ENCODE data around the gene AAMP. TPM values are rescaled to one million over a fixed set of nuclear protein-coding genes. Genes with fewer than 3 reads are reported as not detected.

AAMP gene
- total and polyA plus RNA-seq, 2 donors from 2014 or later: 70.1 to 108 TPM

GRCh38 chr2:218230882-218231281 lies 39.1 kb downstream of the AAMP start:
- Histone ChIP-seq H3K36me3 (ENCODE audit: control insufficient read depth in 2 of 3, insufficient read depth in 3 of 3, low read length in 3 of 3) (peaks cover 7 to 43% (median 18%) of the 10 kb centered on the region in 3 donors), H3K4me1 (ENCODE audit: control insufficient read depth in 2 of 3, insufficient read depth in 2 of 3, low read depth in 1 of 3, low read length in 3 of 3) (peaks cover 0 to 18% (median 12%) of the 10 kb centered on the region in 3 donors), H3K4me3 (ENCODE audit: low read length in 3 of 3) (no peak overlapping the region), H3K27ac (ENCODE audit: low read depth in 2 of 2, low read length in 2 of 2) (no peak overlapping the region), H3K9ac (ENCODE audit: low read length in 3 of 3) (no peak overlapping the region), H3K27me3 (ENCODE audit: control insufficient read depth, insufficient read depth, low read length) (no peaks in the 10 kb centered on the region), H3K9me3 (ENCODE audit: control insufficient read depth in 2 of 3, insufficient read depth in 1 of 3, low read length in 3 of 3) (no peaks in the 10 kb centered on the region)
- TF ChIP-seq, protein P1, sequence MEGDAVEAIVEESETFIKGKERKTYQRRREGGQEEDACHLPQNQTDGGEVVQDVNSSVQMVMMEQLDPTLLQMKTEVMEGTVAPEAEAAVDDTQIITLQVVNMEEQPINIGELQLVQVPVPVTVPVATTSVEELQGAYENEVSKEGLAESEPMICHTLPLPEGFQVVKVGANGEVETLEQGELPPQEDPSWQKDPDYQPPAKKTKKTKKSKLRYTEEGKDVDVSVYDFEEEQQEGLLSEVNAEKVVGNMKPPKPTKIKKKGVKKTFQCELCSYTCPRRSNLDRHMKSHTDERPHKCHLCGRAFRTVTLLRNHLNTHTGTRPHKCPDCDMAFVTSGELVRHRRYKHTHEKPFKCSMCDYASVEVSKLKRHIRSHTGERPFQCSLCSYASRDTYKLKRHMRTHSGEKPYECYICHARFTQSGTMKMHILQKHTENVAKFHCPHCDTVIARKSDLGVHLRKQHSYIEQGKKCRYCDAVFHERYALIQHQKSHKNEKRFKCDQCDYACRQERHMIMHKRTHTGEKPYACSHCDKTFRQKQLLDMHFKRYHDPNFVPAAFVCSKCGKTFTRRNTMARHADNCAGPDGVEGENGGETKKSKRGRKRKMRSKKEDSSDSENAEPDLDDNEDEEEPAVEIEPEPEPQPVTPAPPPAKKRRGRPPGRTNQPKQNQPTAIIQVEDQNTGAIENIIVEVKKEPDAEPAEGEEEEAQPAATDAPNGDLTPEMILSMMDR (IDR thresholded peaks at IDR 0.05; ENCODE audit: borderline replicate concordance, extremely low read depth, insufficient read depth): peak; percentile 3
- intact Hi-C loops (cut with DNase I): no loop called here
- no peak for FAIRE-seq
- peak in 2 of 5 donors; percentile 16 to 47 for DNase-seq

GRCh38 chr2:218229851-218230250 lies 40.1 kb downstream of the AAMP start:
- H3K36me3 ChIP-seq (ENCODE audit: control insufficient read depth in 2 of 3, insufficient read depth in 3 of 3, low read length in 3 of 3): peaks cover 4 to 36% (median 19%) of the 10 kb centered on the region in 3 donors
- H3K9me3 ChIP-seq (ENCODE audit: control insufficient read depth in 2 of 3, insufficient read depth in 1 of 3, low read length in 3 of 3): no peaks in the 10 kb centered on the region
- FAIRE-seq (no peak), DNase-seq (no peak)
- peaks cover 0 to 18% (median 12%) of the 10 kb centered on the region in 3 donors for H3K4me1 ChIP-seq (ENCODE audit: control insufficient read depth in 2 of 3, insufficient read depth in 2 of 3, low read depth in 1 of 3, low read length in 3 of 3)
- no peak overlapping the region for H3K4me3 ChIP-seq (ENCODE audit: low read length in 3 of 3)
- no peak overlapping the region for H3K27ac ChIP-seq (ENCODE audit: low read depth in 2 of 2, low read length in 2 of 2)
- intact Hi-C loops (cut with DNase I): no loop called here
- H3K27me3 ChIP-seq (ENCODE audit: control insufficient read depth, insufficient read depth, low read length): no peaks in the 10 kb centered on the region
- no peak overlapping the region for H3K9ac ChIP-seq (ENCODE audit: low read length in 3 of 3)
- TF ChIP-seq, protein P1 (IDR thresholded peaks at IDR 0.05; ENCODE audit: borderline replicate concordance, extremely low read depth, insufficient read depth): no peak

DNA sequence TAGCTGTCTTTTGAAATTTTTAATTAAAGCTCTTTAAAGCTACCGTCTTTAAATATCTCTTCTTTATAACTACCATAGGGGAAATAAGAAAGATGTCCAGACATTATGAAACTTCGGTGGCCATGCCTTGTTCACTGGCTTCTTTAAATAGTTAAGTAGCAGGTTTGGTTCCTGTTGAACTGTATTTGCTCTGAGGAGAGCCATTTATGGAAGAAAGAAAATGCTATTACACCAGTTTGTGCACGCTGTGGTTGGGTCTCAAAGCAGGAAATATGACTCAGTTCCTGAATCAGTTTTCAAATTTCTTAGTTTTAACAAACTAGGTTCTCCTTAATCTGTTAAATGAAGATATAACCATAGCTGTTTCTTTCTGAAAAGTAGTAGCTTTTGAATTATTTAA lies 40.7 kb downstream of the AAMP start:
- Histone ChIP-seq H3K9me3 (ENCODE audit: control insufficient read depth in 2 of 3, insufficient read depth in 1 of 3, low read length in 3 of 3) (no peaks in the 10 kb centered on the region), H3K4me3 (ENCODE audit: low read length in 3 of 3) (no peak overlapping the region), H3K4me1 (ENCODE audit: control insufficient read depth in 2 of 3, insufficient read depth in 2 of 3, low read depth in 1 of 3, low read length in 3 of 3) (peaks cover 0 to 18% (median 12%) of the 10 kb centered on the region in 3 donors), H3K36me3 (ENCODE audit: control insufficient read depth in 2 of 3, insufficient read depth in 3 of 3, low read length in 3 of 3) (peaks cover 4 to 33% (median 20%) of the 10 kb centered on the region in 3 donors), H3K27me3 (ENCODE audit: control insufficient read depth, insufficient read depth, low read length) (no peaks in the 10 kb centered on the region), H3K9ac (ENCODE audit: low read length in 3 of 3) (no peak overlapping the region), H3K27ac (ENCODE audit: low read depth in 2 of 2, low read length in 2 of 2) (peak overlapping the region in 1 of 2 donors; percentile 62)
- FAIRE-seq (no peak), DNase-seq (no peak)
- intact Hi-C loops (cut with DNase I): no loop called here
- TF ChIP-seq, protein P1 (IDR thresholded peaks at IDR 0.05; ENCODE audit: borderline replicate concordance, extremely low read depth, insufficient read depth): no peak
